GM10847 (cell line): ENCODE results near the gene WNK2.

Experiments
- POLR2A ChIP-seq: IDR thresholded peaks from 2 replicates; pipeline ENCODE4 v1.6.1; 2011; ENCODE audit not compliant: insufficient read length; ENCODE audit errors: extremely low read depth

The WNK2 gene

GRCh38 chr9:93255994-93256877 lies 72.3 kb downstream of the WNK2 start:
- no peak for TF ChIP-seq POLR2A

GRCh38 chr9:93256878-93257807 lies 73.2 kb downstream of the WNK2 start:
- TF ChIP-seq POLR2A = no peak

- TF ChIP-seq POLR2A = no peak
These were observed 73.9 kb downstream of the WNK2 start for GRCh38 chr9:93257808-93258331.

- TF ChIP-seq POLR2A = no peak
These were observed 74.5 kb downstream of the WNK2 start for GRCh38 chr9:93258419-93258817.

- TF ChIP-seq POLR2A = no peak
These were observed 75.0 kb downstream of the WNK2 start for GRCh38 chr9:93258818-93259489.

- no peak for TF ChIP-seq POLR2A
These were observed 75.7 kb downstream of the WNK2 start for GRCh38 chr9:93259490-93260262.

- TF ChIP-seq POLR2A = no peak
These were observed 76.5 kb downstream of the WNK2 start for GRCh38 chr9:93260263-93261066.

- no peak for TF ChIP-seq POLR2A
These were observed 77.3 kb downstream of the WNK2 start for GRCh38 chr9:93261281-93261680.

- no peak for TF ChIP-seq POLR2A
These were observed 78.0 kb downstream of the WNK2 start for GRCh38 chr9:93261735-93262523.

- TF ChIP-seq POLR2A = no peak
These were observed 78.8 kb downstream of the WNK2 start for GRCh38 chr9:93262537-93263310.

GRCh38 chr9:93263334-93264229 lies 79.6 kb downstream of the WNK2 start:
- no peak for TF ChIP-seq POLR2A
